NCI-H146 (cell line): Measurements from ENCODE around the gene KLHL29.

Experiments
- DNase-seq: peaks from one replicate; lab custom pipeline; 2025; lab: John Stamatoyannopoulos, UW

KLHL29 gene

DNA sequence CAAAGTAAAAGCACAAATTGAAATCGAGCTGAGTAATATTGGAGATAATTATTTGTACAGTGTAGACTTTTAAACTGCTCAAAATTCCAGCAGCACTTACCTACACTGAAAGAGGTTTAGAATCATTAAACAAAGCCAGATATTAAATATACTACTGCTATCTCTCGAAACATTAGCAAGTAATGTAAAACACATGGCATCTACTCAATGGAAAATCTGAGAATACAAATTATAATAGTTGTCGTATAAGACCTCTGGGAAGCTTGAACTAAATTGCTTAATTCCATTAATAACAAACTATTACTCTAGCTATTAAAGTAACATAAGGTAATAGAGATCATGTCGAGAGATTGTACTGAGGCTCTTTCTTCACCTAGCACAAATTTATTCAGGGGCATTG, 108.9 kb downstream of the KLHL29 start:
- no peak for DNase-seq

DNA sequence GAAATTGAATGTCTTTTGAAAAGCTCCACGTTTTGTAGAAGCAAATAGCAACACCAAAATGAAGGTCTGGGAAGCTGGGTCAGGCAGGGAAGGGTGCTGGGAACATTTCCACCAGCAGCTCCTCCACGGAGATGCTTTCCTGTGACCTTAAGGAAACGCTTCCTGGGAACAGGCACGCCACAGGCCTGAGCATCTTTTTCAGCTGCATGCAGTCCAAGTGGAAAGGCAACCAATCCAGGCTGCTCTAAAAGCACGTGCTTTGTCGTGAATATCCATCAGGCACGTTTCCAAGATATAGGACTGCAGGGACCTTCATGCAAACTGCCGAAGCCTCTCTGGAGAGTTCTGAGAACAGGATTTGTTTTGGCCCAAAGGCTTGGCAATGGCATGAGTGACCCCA, 109.3 kb downstream of the KLHL29 start:
- no peak for DNase-seq

- DNase-seq = no peak
Observed at GRCh38 chr2:23495661-23496114, 110.7 kb downstream of the KLHL29 start.

DNA sequence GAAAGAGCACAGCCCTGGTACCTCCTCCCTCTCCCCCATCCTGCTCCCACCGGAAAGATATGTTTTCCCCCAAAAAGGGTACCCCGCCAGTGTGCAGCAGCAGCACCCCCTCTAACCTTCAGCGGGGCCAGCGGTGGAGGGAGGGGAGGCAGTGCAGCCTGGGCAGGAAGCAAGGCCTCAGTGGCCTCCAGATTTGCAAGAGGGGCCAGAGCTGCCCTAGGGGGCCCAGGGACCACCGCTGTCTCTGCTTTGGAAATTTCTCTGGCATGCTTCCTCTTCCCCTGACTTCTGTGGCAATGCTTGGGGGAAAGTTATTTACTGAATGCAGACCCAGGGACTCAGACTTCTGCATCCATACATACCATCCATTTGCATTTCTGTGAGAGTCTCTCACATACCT, 111.5 kb downstream of the KLHL29 start:
- DNase-seq = no peak

DNA sequence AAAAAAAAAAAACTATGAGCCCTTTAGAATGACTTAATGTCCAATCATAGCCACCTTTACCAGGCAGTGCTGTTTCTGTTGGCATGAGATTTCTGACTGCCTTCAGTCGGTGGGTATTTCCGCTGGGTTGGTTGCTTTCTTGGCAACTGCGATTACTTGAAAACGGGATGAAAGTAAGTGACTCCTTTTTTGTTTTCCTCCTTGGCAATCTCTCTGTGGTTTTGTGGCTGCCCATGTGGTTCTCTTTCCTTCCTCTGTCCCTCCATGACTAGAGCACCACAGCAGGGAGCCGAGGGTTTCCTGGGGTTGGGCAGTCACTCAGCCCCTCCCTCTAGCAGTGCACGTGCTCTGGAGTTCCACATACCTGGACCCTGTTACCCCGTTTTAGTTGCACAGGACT, 112.1 kb downstream of the KLHL29 start:
- DNase-seq = no peak

GRCh38 chr2:23497536-23497935, 112.6 kb downstream of the KLHL29 start:
- DNase-seq = no peak

GRCh38 chr2:23498943-23499342, 114.0 kb downstream of the KLHL29 start:
- DNase-seq = no peak

DNA sequence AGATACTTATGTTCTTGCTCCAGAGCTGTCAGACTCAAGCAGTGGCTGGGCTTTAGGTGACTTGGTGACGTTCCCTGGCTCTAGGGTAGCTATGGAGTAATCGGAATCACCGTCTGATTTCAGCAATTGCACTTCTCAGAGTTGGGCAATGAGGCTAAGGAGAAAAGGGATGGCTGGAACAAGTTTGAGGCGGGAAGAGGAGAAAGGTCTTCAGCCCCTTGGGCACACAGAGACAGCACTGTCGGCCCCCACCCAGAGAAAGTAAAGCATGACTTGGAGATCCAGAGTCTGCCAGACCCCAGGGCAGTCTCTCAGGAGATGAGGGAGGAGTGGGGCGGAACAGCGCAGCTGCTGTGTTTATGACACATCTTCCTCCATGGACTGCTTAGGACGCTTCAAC, 114.5 kb downstream of the KLHL29 start:
- no peak for DNase-seq

DNA sequence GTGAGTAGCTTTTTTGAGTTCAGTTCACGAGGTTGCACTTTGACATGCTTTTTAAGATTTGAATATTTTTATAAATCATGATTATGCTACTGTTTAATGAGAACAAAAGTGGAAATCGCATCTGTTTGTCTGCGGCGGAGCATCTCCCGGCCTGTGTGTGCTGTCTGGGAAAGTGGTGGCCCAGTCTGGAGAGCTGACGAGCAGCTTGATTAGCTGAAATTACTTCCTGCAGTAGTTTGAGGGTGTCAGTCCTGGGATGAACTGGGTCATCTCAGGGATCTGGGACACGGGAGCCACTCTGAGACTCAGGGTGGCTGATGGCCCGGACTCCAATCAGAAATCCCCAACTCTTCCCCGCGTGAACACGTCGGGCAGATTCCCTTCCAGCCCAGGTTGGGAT, 115.9 kb downstream of the KLHL29 start:
- no peak for DNase-seq

GRCh38 chr2:23502096-23502495, 117.1 kb downstream of the KLHL29 start:
- no peak for DNase-seq

GRCh38 chr2:23503097-23503496, 118.1 kb downstream of the KLHL29 start:
- no peak for DNase-seq

DNA sequence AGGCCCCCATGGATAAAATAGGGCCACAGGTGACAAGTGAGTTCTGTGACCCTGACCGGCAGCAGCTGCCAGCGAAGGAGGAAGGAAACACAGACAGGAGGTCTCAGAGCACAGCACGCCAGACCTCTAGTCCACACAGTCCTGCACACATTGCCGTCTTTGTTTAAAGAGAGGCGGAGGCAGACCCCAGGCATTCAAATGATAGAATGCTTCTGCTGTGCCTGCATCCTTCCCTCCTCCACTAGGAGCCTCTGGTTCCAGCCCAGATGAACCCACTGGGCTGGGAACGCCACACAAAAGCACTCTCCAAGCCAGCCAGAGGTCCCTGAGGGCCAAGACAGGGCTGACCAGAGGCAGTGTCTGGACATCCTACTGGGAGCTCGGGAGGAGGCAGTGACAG, 118.7 kb downstream of the KLHL29 start:
- DNase-seq = peak; percentile 22

- DNase-seq = no peak
Observed at GRCh38 chr2:23504591-23504990, 119.6 kb downstream of the KLHL29 start.

GRCh38 chr2:23505218-23505983, 120.4 kb downstream of the KLHL29 start:
- DNase-seq = peak; percentile 24

GRCh38 chr2:23505984-23506380, 121.0 kb downstream of the KLHL29 start:
- no peak for DNase-seq

- DNase-seq = no peak
Observed at GRCh38 chr2:23506531-23507266, 121.7 kb downstream of the KLHL29 start.

- DNase-seq = no peak
Observed at GRCh38 chr2:23507267-23508065, 122.5 kb downstream of the KLHL29 start.

DNA sequence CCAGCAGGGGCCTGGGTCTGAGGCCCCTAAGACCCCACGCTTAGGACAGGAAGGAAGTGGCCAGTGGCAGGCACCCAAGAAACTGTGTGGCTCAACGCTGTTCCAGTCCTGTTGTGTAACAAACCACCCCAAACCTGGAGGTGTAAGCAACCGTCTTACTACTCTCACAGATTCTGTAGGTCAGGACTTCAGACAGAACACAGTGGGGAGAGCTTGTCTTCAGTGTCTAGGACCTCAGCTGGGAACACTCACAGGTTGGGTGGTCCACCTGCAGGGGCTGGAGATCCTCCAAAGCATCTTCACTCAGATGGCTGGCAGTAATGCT, 123.0 kb downstream of the KLHL29 start:
- no peak for DNase-seq

DNA sequence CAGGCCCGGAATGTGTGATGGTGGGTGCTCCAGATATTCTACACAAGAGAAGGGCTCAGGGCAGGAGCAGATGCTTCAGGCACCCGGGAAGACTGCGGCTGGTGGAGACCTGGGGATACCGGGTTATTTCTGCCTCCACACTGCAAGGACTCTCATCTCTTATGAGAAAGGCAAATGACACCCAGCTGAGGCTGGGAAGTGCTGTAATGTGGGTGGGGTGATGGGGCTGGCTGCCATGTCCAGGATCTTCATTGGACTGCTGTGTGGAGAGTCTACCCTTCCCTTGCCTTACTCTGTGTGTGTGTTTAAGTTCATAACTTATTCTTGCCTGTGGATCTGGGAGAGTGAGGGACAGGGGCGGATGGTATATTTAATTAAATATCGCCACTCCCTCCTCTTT, 124.1 kb downstream of the KLHL29 start:
- no peak for DNase-seq

DNA sequence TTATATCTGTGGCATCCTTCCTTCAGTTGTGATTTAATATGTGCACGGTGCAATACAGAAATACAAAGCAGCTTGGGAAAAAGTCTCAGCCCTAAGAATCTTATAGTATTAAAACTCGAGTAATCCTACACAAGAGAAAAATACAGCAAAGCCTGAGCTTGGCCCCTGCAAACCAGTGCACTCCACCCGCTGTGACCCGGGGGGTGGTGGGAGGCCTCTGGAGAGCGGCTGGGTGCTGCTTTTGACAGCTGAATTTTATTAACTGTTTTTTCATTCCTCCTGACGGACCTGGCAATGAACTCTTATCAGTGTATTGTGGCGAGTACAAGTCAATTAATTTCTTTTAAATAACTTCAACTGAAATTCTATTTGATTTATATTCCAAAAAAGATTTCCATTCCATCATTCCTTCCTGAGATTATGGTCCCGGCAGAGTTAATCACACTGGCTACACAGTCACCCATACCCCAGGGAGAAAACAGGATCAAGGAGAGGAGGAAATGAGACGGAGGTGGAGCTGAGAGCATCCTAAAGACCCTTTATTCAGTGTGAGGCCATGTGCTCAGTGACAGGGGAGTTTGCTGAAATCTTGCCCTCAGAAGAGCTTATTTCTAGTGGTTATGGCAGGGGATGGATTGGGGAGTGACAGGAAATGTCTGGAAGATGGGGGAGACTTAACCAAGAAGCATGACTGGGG, 124.8 kb downstream of the KLHL29 start:
- DNase-seq = no peak

- DNase-seq = peak; percentile 44
Observed at GRCh38 chr2:23510471-23510870, 125.5 kb downstream of the KLHL29 start.

DNA sequence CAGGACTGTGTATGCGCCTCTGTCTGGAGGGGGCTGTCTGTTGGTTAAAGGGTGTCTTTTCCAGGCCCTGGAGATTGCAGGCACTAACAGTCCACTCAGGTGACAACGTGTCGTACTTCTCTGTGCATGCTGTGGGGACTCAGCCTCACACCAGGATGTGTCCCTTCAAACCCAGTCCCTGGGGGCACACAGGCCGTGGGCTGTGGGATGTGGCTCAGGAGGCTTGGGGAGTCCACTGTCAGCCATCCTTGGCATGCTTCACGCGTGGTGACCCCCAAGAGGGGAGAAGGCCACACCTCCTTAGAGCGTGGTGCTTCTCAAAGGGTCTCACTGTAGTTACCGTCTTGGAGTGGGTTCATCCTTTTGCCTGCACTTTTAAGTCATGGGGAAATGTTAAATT, 127.8 kb downstream of the KLHL29 start:
- no peak for DNase-seq
